IMR-90 (cell line): Measurements from ENCODE around the gene ABCC5. TPM values are rescaled to one million over a fixed set of nuclear protein-coding genes. Genes with fewer than 3 reads are reported as not detected.

Experiments used
- ATAC-seq: fragments of 200-7000 bp; cut with Tn5 transposase; 2 replicates; pipeline ENCODE4 v1.9.1; 2020; ENCODE audit warnings: low read depth, mild to moderate bottlenecking, moderate library complexity
- BruUV-seq: library from RNA; stranded (reverse); fragments of 400-500 nt; replicated peaks from 2 replicates; lab custom pipeline; 2021; lab: Mats Ljungman, UMichigan
- CTCF ChIA-PET: fragments of 300-600 bp; formaldehyde crosslinking; extraction: SDS; loops from one replicate; lab custom pipeline; 2021; ENCODE audit warnings: antibody characterized with exemption; lab: Yijun Ruan, JAX
- POLR2A ChIA-PET: fragments of 300-600 bp; sonication (Branson Sonifier 250); formaldehyde crosslinking; loops from one replicate; lab custom pipeline; 2022; ENCODE audit warnings: antibody characterized with exemption; ENCODE audit not compliant: unreplicated experiment; lab: Charles Lee
- DNase-seq: peaks from one replicate; pipeline ENCODE4 v3.0.0; 2013
- H2AFZ ChIP-seq: replicated peaks from 2 replicates; pipeline ENCODE3; 2013; ENCODE audit warnings: low read length, mild to moderate bottlenecking; ENCODE audit not compliant: poor library complexity
- H2AK5ac ChIP-seq: 2 replicates; pipeline ENCODE4 v1.6.1; 2013; ENCODE audit warnings: low read depth, low read length, inconsistent platforms
- H2AK9ac ChIP-seq: replicated peaks from 2 replicates; pipeline ENCODE3; 2013; ENCODE audit warnings: mild to moderate bottlenecking, low read depth, low read length, moderate library complexity; ENCODE audit not compliant: poor library complexity
- H2BK120ac ChIP-seq: 2 replicates; pipeline ENCODE4 v1.6.1; 2013; ENCODE audit warnings: low read depth, low read length, inconsistent platforms
- H2BK15ac ChIP-seq: 3 replicates; pipeline ENCODE4 v1.6.1; 2013; ENCODE audit warnings: low read depth, low read length, inconsistent platforms
- H2BK20ac ChIP-seq: 2 replicates; pipeline ENCODE4 v1.6.1; 2013; ENCODE audit warnings: low read depth, mild to moderate bottlenecking, inconsistent platforms, low read length, moderate library complexity
- H2BK5ac ChIP-seq: 2 replicates; pipeline ENCODE4 v1.6.1; 2013; ENCODE audit warnings: mild to moderate bottlenecking, low read depth, low read length, inconsistent platforms; ENCODE audit not compliant: poor library complexity, severe bottlenecking
- H3K14ac ChIP-seq: replicated peaks from 2 replicates; pipeline ENCODE4 v1.6.1; 2013; ENCODE audit warnings: low read depth, low read length, inconsistent platforms
- H3K18ac ChIP-seq: 2 replicates; pipeline ENCODE4 v1.6.1; 2013; ENCODE audit warnings: low read depth, low read length, control low read depth
- H3K23ac ChIP-seq: 2 replicates; pipeline ENCODE4 v1.6.1; 2013; ENCODE audit warnings: low read depth, low read length, inconsistent platforms
- H3K27ac ChIP-seq: 2 replicates; pipeline ENCODE4 v1.5.1; 2013; ENCODE audit warnings: mild to moderate bottlenecking, control low read depth, low read length; ENCODE audit not compliant: insufficient read depth
- H3K27me3 ChIP-seq: 2 replicates; pipeline ENCODE4 v1.6.1; 2013; ENCODE audit warnings: low read length; ENCODE audit not compliant: control insufficient read depth, insufficient read depth
- H3K36me3 ChIP-seq: 2 replicates; pipeline ENCODE4 v1.6.1; 2013; ENCODE audit warnings: low read length, mixed read lengths; ENCODE audit not compliant: control insufficient read depth, insufficient read depth
- H3K4ac ChIP-seq: 2 replicates; pipeline ENCODE4 v1.6.1; 2013; ENCODE audit warnings: low read depth, low read length, inconsistent platforms
- H3K4me1 ChIP-seq: 2 replicates; pipeline ENCODE4 v1.6.1; 2013; ENCODE audit warnings: low read length, mixed read lengths; ENCODE audit not compliant: control insufficient read depth, insufficient read depth
- H3K4me2 ChIP-seq: 2 replicates; pipeline ENCODE4 v1.6.1; 2013; ENCODE audit warnings: low read depth, mild to moderate bottlenecking, control low read depth, low read length, moderate library complexity
- H3K4me3 ChIP-seq: 2 replicates; pipeline ENCODE4 v1.5.1; 2013; ENCODE audit warnings: low read depth, mild to moderate bottlenecking, control low read depth, low read length, moderate library complexity; ENCODE audit not compliant: insufficient read depth
- H3K56ac ChIP-seq: 2 replicates; pipeline ENCODE4 v1.6.1; 2013; ENCODE audit warnings: low read length, inconsistent platforms; ENCODE audit not compliant: insufficient read depth; ENCODE audit errors: extremely low read depth
- H3K79me1 ChIP-seq, 2 experiments: 2 replicates each; pipeline ENCODE4 v1.6.1; 2013; ENCODE audit warnings: low read length in 2 of 2, inconsistent platforms in 1 of 2, low read depth in 1 of 2
- H3K9ac ChIP-seq: 2 replicates; pipeline ENCODE4 v1.6.1; 2013; ENCODE audit warnings: low read depth, low read length, control low read depth
- H3K9me1 ChIP-seq: 2 replicates; pipeline ENCODE4 v1.6.1; 2013; ENCODE audit warnings: low read length, inconsistent platforms; ENCODE audit not compliant: insufficient read depth
- H3K9me3 ChIP-seq: 2 replicates; pipeline ENCODE4 v1.6.1; 2013; ENCODE audit warnings: low read length; ENCODE audit not compliant: control insufficient read depth, insufficient read depth
- H4K20me1 ChIP-seq: 2 replicates; pipeline ENCODE4 v1.6.1; 2013; ENCODE audit warnings: low read length, inconsistent platforms; ENCODE audit not compliant: insufficient read depth
- H4K5ac ChIP-seq: 2 replicates; pipeline ENCODE4 v1.6.1; 2013; ENCODE audit warnings: mild to moderate bottlenecking, low read depth, low read length, control low read depth
- H4K8ac ChIP-seq, 2 experiments: 2 replicates each; pipeline ENCODE4 v1.6.1; 2013; ENCODE audit warnings: low read depth in 2 of 2, low read length in 2 of 2, control low read depth in 1 of 2, inconsistent platforms in 1 of 2
- H4K91ac ChIP-seq: 2 replicates; pipeline ENCODE4 v1.6.1; 2013; ENCODE audit warnings: low read depth, low read length, inconsistent platforms; ENCODE audit not compliant: insufficient read depth
- CEBPB ChIP-seq: IDR thresholded peaks from 2 replicates; pipeline ENCODE4 v1.6.1; 2012; ENCODE audit warnings: low read depth, low read length, improper control_type of control experiment
- MAZ ChIP-seq: IDR thresholded peaks from 2 replicates; pipeline ENCODE4 v1.6.1; 2012; ENCODE audit warnings: low read depth, mild to moderate bottlenecking, low read length, improper control_type of control experiment, moderate library complexity, borderline replicate concordance
- MXI1 ChIP-seq: IDR thresholded peaks from 2 replicates; pipeline ENCODE4 v1.6.1; 2012; ENCODE audit warnings: low read depth, mild to moderate bottlenecking, low read length, moderate library complexity, borderline replicate concordance
- WGBS, 2 experiments: methylation state at CpG; one replicate each; pipeline versions ENCODE4 v1.1.5 to v1.1.7; 2013; ENCODE audit warnings: missing lambda C conversion rate in 2 of 2; ENCODE audit not compliant: insufficient read length in 1 of 2; ENCODE audit errors: extremely low coverage in 2 of 2; 5-methylcytosine and 5-hydroxymethylcytosine counted together
- dilution Hi-C: fragments of 300-500 bp; cut with HindIII; formaldehyde crosslinking; loops from one replicate; pipeline ENCODE4 v1.14.3; 2018; ENCODE audit warnings: low sequenced_read_pairs; ENCODE audit not compliant: unreplicated experiment
- in situ Hi-C: fragments of 300-500 bp; cut with MboI; formaldehyde crosslinking; loops from 3 replicates; pipeline ENCODE4 v1.14.3; 2019; ENCODE audit warnings: low sequenced_read_pairs, inconsistent platforms, mixed read lengths
- intact Hi-C: fragments of 100-400 bp; cut with micrococcal nuclease; formaldehyde crosslinking; loops from 2 replicates; pipeline ENCODE4 v1.10.0; 2022
- polyA plus RNA-seq, 3 experiments: library from polyadenylated mRNA; depleted of rRNA; stranded (reverse); fragments of >200 nt; gene quantifications; 2 replicates each; pipeline ENCODE4 v1.2.3, GENCODE V29; 2012; ENCODE audit warnings: low replicate concordance in 1 of 3
- total RNA-seq: library from RNA; depleted of rRNA; stranded (reverse); fragments of >200 nt; gene quantifications from 2 replicates; pipeline ENCODE4 v1.2.3, GENCODE V29; 2012
- TF ChIP-seq, protein P1 (sequence below): conservative IDR thresholded peaks from 2 replicates; pipeline ENCODE4 v1.5.1; 2012; ENCODE audit warnings: mild to moderate bottlenecking, low read depth, low read length, improper control_type of control experiment

Gene ABCC5
- total and polyA plus RNA-seq, 2 of the 4 experiments (the other 2 are of a cell fraction) = 8.4 to 17.7 TPM

DNA sequence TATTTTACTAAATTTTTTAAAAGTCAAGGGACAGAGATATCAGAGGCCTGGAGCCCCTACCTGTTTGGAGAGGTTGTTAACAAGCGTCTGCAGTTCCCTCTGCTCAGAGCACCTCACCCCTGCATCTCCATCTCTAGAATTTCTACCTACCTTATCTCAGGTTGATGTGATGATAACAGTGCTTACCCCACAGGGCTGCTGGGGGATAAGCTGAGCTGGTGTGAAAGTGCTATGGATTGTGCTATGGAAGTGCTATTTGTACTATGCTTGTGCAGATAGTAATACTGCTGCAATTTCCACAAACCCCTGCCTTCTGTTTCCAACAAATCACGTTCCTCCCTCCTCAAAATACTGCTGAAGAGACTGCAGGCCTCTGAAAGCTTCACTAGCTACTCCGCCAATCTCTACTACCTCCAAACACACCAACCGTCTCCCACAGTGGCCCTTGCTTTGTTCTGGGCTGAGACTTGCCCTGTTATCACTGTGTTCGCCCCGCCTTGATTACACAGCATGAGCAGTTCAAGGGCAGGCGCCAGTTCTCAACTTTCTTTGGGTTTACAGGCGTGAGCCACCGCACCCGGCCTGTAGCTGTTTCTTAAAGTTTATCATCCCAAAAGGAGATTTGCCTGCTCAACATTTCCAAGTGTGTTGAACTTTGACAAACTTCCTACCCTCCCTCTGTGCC, 104.6 kb downstream of the ABCC5 start:
- intact Hi-C loops (no loop called here), dilution Hi-C loops (no loop called here), in situ Hi-C loops (no loop called here)
- H3K18ac ChIP-seq = no peak overlapping the region
- H3K9me1 ChIP-seq = no peaks in the 10 kb centered on the region
- no peaks in the 10 kb centered on the region for H3K79me1 ChIP-seq
- no peak overlapping the region for H2BK15ac ChIP-seq
- no peaks in the 10 kb centered on the region for H4K20me1 ChIP-seq
- H4K91ac ChIP-seq = no peak overlapping the region
- H3K4ac ChIP-seq = no peak overlapping the region
- no peak overlapping the region for H4K5ac ChIP-seq
- H3K23ac ChIP-seq = no peak overlapping the region
- no peak overlapping the region for H2BK5ac ChIP-seq
- TF ChIP-seq CEBPB (no peak), MAZ (no peak), MXI1 (no peak)
- TF ChIP-seq, protein P1, sequence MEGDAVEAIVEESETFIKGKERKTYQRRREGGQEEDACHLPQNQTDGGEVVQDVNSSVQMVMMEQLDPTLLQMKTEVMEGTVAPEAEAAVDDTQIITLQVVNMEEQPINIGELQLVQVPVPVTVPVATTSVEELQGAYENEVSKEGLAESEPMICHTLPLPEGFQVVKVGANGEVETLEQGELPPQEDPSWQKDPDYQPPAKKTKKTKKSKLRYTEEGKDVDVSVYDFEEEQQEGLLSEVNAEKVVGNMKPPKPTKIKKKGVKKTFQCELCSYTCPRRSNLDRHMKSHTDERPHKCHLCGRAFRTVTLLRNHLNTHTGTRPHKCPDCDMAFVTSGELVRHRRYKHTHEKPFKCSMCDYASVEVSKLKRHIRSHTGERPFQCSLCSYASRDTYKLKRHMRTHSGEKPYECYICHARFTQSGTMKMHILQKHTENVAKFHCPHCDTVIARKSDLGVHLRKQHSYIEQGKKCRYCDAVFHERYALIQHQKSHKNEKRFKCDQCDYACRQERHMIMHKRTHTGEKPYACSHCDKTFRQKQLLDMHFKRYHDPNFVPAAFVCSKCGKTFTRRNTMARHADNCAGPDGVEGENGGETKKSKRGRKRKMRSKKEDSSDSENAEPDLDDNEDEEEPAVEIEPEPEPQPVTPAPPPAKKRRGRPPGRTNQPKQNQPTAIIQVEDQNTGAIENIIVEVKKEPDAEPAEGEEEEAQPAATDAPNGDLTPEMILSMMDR = no peak
- H3K4me2 ChIP-seq = no peak overlapping the region
- H3K4me3 ChIP-seq = no peak overlapping the region
- WGBS, 2 experiments = 73% methylated on average over 5 of the region's 10 CpGs; no CpG with 5 or more reads in 1 of the 2 experiments
- no peaks in the 10 kb centered on the region for H3K36me3 ChIP-seq
- no peak overlapping the region for H2AK9ac ChIP-seq
- ATAC-seq (no peak), DNase-seq (no peak)
- H2AFZ ChIP-seq = peak overlapping the region; percentile 28
- CTCF ChIA-PET = no interaction called here
- no peak overlapping the region for H2BK120ac ChIP-seq
- H3K27me3 ChIP-seq = peaks cover 15% of the 10 kb centered on the region
- no peak overlapping the region for H3K14ac ChIP-seq
- BruUV-seq = no TSS peak
- no peak overlapping the region for H2AK5ac ChIP-seq
- no peak overlapping the region for H3K56ac ChIP-seq
- no peak overlapping the region for H4K8ac ChIP-seq
- H3K9ac ChIP-seq = no peak overlapping the region
- H3K9me3 ChIP-seq = no peaks in the 10 kb centered on the region
- H3K27ac ChIP-seq = no peak overlapping the region
- H2BK20ac ChIP-seq = no peak overlapping the region
- H3K4me1 ChIP-seq = no peaks in the 10 kb centered on the region
- POLR2A ChIA-PET = interaction anchor here (1.0 kb wide), 1 partner anchor 268 kb away, joined by 3 read pairs; no protein-coding TSS in a partner anchor
